ENCODE results near the gene RNASE4. TPM values are rescaled to one million over a fixed set of nuclear protein-coding genes. Genes with fewer than 3 reads are reported as not detected.

Gene RNASE4
- total RNA-seq, 1 experiment from 2014 or later = 5.9 TPM

- H3K36me3 ChIP-seq (ENCODE audit: low read depth, low read length) = no peaks in the 10 kb centered on the region
- H2AFZ ChIP-seq (ENCODE audit: low read length) = no peak overlapping the region
- H3K79me2 ChIP-seq (ENCODE audit: low read length) = no peaks in the 10 kb centered on the region
- BruUV-seq (replicated peaks) = no TSS peak
- ATAC-seq = no peak
- H3K27ac ChIP-seq (ENCODE audit: low read length) = no peak overlapping the region
- no peaks in the 10 kb centered on the region for H4K20me1 ChIP-seq (ENCODE audit: low read length)
- intact Hi-C loops (cut with micrococcal nuclease) = no loop called here
- H3K9me3 ChIP-seq (ENCODE audit: low read length) = no peaks in the 10 kb centered on the region
- peaks cover 36% of the 10 kb centered on the region for H3K4me1 ChIP-seq (ENCODE audit: insufficient read depth, low read length)
- H3K9ac ChIP-seq (ENCODE audit: low read length) = no peak overlapping the region
- H3K27me3 ChIP-seq (ENCODE audit: low read length) = no peaks in the 10 kb centered on the region
- no peak overlapping the region for H3K4me3 ChIP-seq (ENCODE audit: low read length)
- CTCF ChIA-PET = no interaction called here
- POLR2A ChIA-PET (ENCODE audit: unreplicated experiment) = no interaction called here
- no peaks in the 10 kb centered on the region for H3K9me2 ChIP-seq (replicated peaks; ENCODE audit: low read length)
- no peak for DNase-seq
- peaks cover 2% of the 10 kb centered on the region for H3F3A ChIP-seq (ENCODE audit: low read length, unreplicated experiment)
- H3K4me2 ChIP-seq (ENCODE audit: low read length) = no peak overlapping the region
- no peak for TF ChIP-seq CTCF (conservative IDR thresholded peaks at IDR 0.05; ENCODE audit: low read depth, low read length)
- TF ChIP-seq EZH2phosphoT487 (IDR thresholded peaks at IDR 0.05; ENCODE audit: borderline replicate concordance, low read length) = no peak
- no peak for TF ChIP-seq EZH2 (IDR thresholded peaks at IDR 0.05; ENCODE audit: low read length, unreplicated experiment)
Measured at GRCh38 chr14:20676072-20676471, 8.3 kb upstream of the RNASE4 start.

DNA sequence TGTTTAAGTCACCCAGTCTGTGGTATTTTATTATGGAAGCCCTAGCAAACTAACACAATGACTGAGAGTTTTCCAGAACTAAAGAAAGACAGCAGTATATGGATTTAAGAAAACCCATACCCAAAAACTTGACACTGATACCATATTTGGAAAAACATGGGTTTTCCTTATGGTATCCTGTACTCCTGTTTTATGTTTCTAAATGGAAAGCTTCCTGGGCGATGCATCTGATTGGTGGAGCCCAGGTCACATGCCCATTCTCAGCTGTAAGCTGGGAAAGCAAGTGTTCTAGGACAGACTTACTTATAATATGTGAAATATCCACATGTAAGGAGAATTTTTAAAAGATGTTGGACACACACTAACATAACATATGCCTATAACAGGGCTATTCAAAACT, 4.5 kb upstream of the RNASE4 start:
- no peaks in the 10 kb centered on the region for H3K79me2 ChIP-seq (ENCODE audit: low read length)
- H3K4me3 ChIP-seq (ENCODE audit: low read length) = peak overlapping the region; percentile 85
- H3K9ac ChIP-seq (ENCODE audit: low read length) = no peak overlapping the region
- POLR2A ChIA-PET (ENCODE audit: unreplicated experiment) = no interaction called here
- no peaks in the 10 kb centered on the region for H3K27me3 ChIP-seq (ENCODE audit: low read length)
- DNase-seq = peak; percentile 48
- intact Hi-C loops (cut with micrococcal nuclease) = no loop called here
- ATAC-seq = no peak
- H3K4me2 ChIP-seq (ENCODE audit: low read length) = peak overlapping the region; percentile 94
- CTCF ChIA-PET = no interaction called here
- BruUV-seq (replicated peaks) = no TSS peak
- no peaks in the 10 kb centered on the region for H3K9me3 ChIP-seq (ENCODE audit: low read length)
- no peaks in the 10 kb centered on the region for H3K36me3 ChIP-seq (ENCODE audit: low read depth, low read length)
- H3K9me2 ChIP-seq (replicated peaks; ENCODE audit: low read length) = no peaks in the 10 kb centered on the region
- H3F3A ChIP-seq (ENCODE audit: low read length, unreplicated experiment) = no peaks in the 10 kb centered on the region
- no peaks in the 10 kb centered on the region for H4K20me1 ChIP-seq (ENCODE audit: low read length)
- peaks cover 20% of the 10 kb centered on the region for H3K4me1 ChIP-seq (ENCODE audit: insufficient read depth, low read length)
- no peak overlapping the region for H3K27ac ChIP-seq (ENCODE audit: low read length)
- H2AFZ ChIP-seq (ENCODE audit: low read length) = peak overlapping the region; percentile 82; the same call in 1 of the 2 replicates
- TF ChIP-seq CTCF (conservative IDR thresholded peaks at IDR 0.05; ENCODE audit: low read depth, low read length) = no peak
- TF ChIP-seq EZH2 (IDR thresholded peaks at IDR 0.05; ENCODE audit: low read length, unreplicated experiment) = no peak
- TF ChIP-seq EZH2phosphoT487 (IDR thresholded peaks at IDR 0.05; ENCODE audit: borderline replicate concordance, low read length) = no peak

GRCh38 chr14:20680363-20680762, 4.0 kb upstream of the RNASE4 start:
- Histone ChIP-seq H3F3A (ENCODE audit: low read length, unreplicated experiment) (no peaks in the 10 kb centered on the region), H3K79me2 (ENCODE audit: low read length) (no peaks in the 10 kb centered on the region), H3K9me2 (replicated peaks; ENCODE audit: low read length) (no peaks in the 10 kb centered on the region), H3K36me3 (ENCODE audit: low read depth, low read length) (no peaks in the 10 kb centered on the region), H3K4me2 (ENCODE audit: low read length) (peak overlapping the region; percentile 94), H3K9me3 (ENCODE audit: low read length) (no peaks in the 10 kb centered on the region), H3K4me1 (ENCODE audit: insufficient read depth, low read length) (peaks cover 23% of the 10 kb centered on the region), H3K9ac (ENCODE audit: low read length) (no peak overlapping the region; the same call in 1 of the 2 replicates), H3K4me3 (ENCODE audit: low read length) (peak overlapping the region; percentile 85), H4K20me1 (ENCODE audit: low read length) (no peaks in the 10 kb centered on the region), H2AFZ (ENCODE audit: low read length) (peak overlapping the region; percentile 82), H3K27me3 (ENCODE audit: low read length) (no peaks in the 10 kb centered on the region), H3K27ac (ENCODE audit: low read length) (no peak overlapping the region)
- no peak for ATAC-seq
- CTCF ChIA-PET = interaction anchor here (0.6 to 2.4 kb wide), 2 partner anchors 11 to 18 kb away, joined by 10 to 12 read pairs; no protein-coding TSS in a partner anchor
- BruUV-seq (replicated peaks) = no TSS peak
- TF ChIP-seq EZH2 (IDR thresholded peaks at IDR 0.05; ENCODE audit: low read length, unreplicated experiment) (no peak), EZH2phosphoT487 (IDR thresholded peaks at IDR 0.05; ENCODE audit: borderline replicate concordance, low read length) (no peak), CTCF (conservative IDR thresholded peaks at IDR 0.05; ENCODE audit: low read depth, low read length) (no peak)
- intact Hi-C loops (cut with micrococcal nuclease) = no loop called here
- POLR2A ChIA-PET (ENCODE audit: unreplicated experiment) = no interaction called here
- no peak for DNase-seq

Data from PC-3 (cell line).